NCI-H446 (cell line): ENCODE results near the gene C2orf92.
A peak's percentile ranks its signal among the peaks of the same experiment; 100 is the strongest.
"Not testable (repeated sequence)": the region's sequence is repeated elsewhere in the genome, so short reads cannot be mapped to it uniquely, and the experiment has no call there.

ENCODE experiments used
- DNase-seq, 2 experiments: peaks; one replicate each; lab custom pipeline; 2025; lab: John Stamatoyannopoulos, UW

Gene C2orf92

GRCh38 chr2:97693476-97693875 lies 24.0 kb downstream of the C2orf92 start:
- DNase-seq: no peak

DNA sequence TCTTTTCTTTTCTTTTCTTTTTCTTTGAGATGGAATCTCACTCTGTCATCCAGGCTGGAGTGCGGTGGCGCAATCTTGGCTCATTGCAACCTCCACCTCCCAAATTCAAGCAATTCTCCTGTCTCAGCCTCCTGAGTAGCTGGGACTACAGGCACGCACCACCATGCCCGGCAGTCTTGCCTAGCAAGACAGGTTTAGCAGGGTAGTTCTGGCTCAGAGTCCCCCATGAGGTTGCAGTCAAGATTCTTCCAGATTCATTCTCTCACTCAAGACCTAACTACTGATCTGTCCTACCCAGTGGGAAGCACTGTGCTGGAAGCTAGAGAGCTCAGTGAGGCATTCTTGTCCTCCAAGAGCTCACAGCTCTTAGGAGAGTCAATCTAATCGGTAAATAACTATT lies 26.2 kb downstream of the C2orf92 start:
- DNase-seq: no peak

GRCh38 chr2:97697252-97698235 lies 28.0 kb downstream of the C2orf92 start:
- DNase-seq: peak; percentile 29 to 82

- no peak for DNase-seq
Measured at GRCh38 chr2:97698530-97698929, 29.0 kb downstream of the C2orf92 start.

GRCh38 chr2:97699765-97700444 lies 30.4 kb downstream of the C2orf92 start:
- peak; percentile 10 to 63 for DNase-seq

DNA sequence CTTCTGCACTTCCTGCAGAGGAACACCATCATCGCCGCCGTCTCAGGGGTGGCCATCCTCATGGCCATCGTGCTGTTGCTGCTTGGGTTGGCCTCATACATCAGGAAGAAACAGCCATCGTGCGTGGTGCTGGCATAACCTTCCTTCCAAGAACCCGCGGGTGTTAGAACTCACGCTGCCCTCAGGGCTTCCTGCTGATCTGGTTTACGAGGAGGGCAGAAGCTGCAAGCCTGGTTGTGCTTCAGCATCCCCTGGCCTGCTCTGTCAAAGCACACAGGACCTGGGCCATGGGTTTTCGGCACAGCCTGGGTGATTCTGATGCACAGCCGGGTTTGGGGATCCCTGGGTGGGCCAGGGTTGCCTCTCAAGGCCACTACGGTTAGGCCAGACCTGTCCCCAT lies 31.7 kb downstream of the C2orf92 start:
- no peak for DNase-seq

GRCh38 chr2:97701851-97702465 lies 32.4 kb downstream of the C2orf92 start:
- no peak for DNase-seq

GRCh38 chr2:97702731-97703470 lies 33.4 kb downstream of the C2orf92 start:
- no peak for DNase-seq

DNA sequence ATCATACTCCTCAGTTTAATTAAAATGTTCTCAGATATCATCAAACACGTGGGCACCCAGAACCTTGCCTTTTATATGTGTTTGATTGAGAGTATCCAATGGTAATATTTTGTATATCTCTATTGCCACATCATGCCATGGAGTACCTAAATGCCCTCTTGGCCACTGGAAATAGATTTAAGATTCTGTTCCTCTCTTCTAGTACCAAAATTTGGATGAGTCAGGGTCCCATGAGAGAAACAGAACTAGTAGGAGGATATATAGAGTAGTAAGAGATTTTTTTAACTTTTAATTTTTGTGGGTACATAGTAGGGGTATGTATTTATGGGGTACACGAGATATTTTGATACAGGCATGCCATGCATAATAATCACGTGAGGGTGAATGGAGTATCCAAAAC lies 34.2 kb downstream of the C2orf92 start:
- DNase-seq: no peak

GRCh38 chr2:97704989-97705388 lies 35.5 kb downstream of the C2orf92 start:
- no peak for DNase-seq

GRCh38 chr2:97706112-97706511 lies 36.6 kb downstream of the C2orf92 start:
- DNase-seq: no peak

DNA sequence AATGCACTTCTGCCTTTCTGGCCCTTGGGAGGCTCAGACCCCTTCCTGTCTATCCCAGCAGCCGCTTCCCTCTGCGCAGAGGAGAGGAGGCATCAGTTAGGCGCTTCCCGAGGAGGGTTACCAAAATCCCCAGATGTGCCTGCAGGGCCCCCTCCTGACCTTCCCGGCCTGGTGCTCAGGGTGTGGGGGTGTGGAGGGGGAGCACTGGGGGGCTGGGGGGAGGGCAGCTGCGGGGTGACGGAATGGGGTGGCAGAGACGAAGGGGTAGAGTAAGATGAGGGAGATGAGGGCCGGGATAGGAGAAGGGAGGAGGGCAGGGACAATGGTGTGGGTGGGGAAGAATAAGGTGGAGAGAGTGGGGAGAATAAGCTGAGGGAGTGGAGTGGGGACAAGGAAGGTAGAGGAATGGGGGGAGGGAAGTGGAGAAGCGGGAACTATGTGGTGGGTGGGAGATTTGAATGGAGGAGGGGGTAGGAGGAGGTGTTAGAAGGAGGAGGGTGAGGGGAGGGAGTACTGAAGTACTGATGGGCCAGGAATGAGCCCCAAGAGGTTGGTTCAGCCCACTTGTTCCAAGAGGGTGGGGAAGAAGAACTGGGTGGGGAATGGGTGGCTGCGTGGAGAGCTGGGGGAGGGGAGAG lies 37.3 kb downstream of the C2orf92 start:
- no peak for DNase-seq

DNA sequence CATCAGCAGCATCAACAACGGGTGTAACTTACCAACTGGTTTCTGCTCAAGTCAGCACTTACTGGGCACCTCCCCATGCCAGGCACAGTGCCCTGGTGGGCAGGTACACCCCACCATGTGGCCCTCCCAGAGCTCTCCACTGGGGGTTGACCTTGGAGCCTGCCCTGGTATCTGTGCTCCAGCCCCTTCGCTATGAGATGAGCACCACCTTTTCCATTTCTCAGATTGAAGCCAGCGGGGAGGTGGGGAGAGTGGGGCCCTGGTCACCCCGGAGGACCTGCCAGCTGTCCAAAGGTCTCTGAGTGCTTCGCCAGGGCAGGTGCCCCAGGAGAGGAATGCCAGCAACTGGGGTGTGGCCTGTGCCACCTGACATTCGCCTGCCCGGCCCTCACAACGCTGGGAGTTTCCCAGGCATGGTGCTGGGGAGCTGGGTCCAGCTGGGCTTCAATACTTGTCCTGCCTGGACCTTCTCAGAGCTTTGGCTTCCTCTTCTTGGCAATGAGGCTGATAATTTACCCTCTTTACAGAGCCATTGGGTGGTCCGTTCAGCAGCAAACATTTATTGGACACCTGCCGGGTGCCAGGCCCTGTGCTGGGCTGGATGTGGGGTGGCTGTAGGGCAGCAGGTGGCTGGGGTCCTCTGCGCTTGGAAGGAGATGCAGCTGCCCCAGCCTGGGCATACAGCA lies 38.0 kb downstream of the C2orf92 start:
- no peak for DNase-seq

DNA sequence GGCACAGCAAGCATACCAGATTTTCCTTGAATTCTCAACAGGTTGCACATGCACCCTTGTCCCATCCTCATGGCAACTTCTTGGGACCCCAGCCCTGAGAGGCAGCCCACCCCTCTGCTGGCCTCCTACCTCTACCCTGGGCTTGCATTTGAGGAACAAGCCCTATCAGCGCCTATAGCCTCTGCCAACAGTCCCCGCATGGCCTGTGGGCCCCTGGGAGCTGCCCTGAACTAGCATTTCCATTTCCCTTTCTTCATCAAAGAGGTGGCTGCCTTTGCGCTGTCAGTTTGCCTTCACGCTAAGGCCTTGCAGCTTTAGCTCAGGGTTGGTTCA lies 38.5 kb downstream of the C2orf92 start:
- DNase-seq: no peak

DNA sequence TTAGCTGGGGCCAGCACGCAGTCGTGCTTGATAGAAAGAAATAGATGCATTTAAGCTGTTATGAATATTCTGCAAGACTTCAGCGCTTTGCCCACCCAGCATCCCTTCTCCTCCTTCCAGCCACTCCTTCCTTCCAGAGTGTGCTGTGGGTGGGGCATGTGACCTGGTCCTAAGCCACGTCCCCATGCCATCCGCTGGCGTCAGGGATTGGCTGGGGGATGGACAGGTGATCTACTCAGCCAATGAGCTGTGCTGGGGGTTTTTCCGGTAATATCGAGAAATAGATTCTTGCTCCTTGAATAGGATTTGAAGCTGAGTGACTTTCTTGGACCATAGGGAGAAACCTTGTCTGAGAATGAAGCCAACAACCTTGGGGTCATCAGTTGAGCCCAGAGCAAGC lies 39.1 kb downstream of the C2orf92 start:
- DNase-seq: no peak

GRCh38 chr2:97711394-97711711 lies 41.8 kb downstream of the C2orf92 start:
- DNase-seq: no peak

- not testable (repeated sequence) for DNase-seq
Measured at GRCh38 chr2:97712175-97712574, 42.7 kb downstream of the C2orf92 start.

DNA sequence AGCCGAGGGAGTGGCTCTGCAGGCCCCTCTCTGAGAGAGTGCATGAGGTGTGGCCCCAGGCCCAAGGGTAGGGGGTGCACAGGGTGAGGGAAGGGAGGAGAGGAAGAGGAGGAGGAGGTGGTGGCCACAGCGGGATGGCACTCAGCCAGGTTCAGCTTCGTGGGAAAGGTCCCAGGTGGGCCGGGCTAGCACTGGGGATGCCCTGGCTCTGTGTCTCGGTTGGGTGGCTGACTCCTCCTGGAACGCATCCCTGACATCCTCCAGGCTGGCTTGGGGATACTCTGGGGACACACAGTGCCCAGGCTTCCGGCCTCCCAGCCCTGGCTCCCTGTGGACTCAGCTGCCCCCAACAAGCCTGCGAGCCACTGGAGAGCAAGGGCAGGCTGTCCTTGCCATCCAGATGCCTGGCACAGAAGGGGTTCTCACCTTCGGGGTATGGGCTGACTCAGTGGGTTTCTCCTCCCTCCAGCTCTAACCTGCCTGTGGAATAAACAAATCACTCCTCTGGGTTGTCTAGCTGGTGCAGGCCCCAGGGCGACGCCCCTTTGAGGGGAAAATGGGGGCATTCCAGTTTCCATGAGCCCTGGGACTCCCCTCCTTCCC lies 43.3 kb downstream of the C2orf92 start:
- DNase-seq: no peak

GRCh38 chr2:97713296-97714083 lies 44.0 kb downstream of the C2orf92 start, which contains the start of gene ZAP70:
ZAP70 (plus strand) TSS chr2:97713576; CDS start chr2:97724037, 10,461 bp downstream.
- no peak for DNase-seq
